Measurements from ENCODE around the gene C1QTNF8. TPM values are rescaled to one million over a fixed set of nuclear protein-coding genes. Genes with fewer than 3 reads are reported as not detected.

Gene C1QTNF8
- total and polyA plus RNA-seq, 2 of the 13 experiments (the other 11 are each of a cell fraction or from before 2014, with no cell fraction given): 0.09 TPM; not detected in 1

DNA sequence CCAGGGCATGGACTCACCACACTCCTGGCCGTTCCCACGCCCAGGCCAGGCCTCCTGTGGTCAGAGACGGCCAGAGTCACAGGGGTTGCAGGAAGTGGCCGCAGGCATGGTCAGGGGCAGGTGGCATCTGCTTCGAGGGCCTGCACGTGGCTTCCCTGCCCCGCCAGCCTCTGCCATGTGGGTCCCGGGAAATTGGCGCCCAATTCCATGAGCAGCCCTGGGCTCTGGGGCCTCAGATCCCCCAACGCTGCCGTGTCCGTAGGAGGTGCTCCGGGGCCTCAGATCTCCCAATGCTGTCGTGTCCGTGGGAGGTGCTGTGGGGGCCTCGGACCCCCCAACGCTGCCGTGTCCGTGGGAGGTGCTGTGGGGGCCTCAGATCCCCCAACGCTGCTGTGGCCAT is 33.1 kb downstream of the C1QTNF8 start (continued):
- TF ChIP-seq MYNN (CRISPR knock-in tag; IDR thresholded peaks at IDR 0.05; ENCODE audit: low read depth): no peak
- TF ChIP-seq HNRNPK (IDR thresholded peaks at IDR 0.05; ENCODE audit: low read depth, low read length, poor library complexity, severe bottlenecking): no peak
- TF ChIP-seq IRF9 (CRISPR knock-in tag; IDR thresholded peaks at IDR 0.05; ENCODE audit: borderline replicate concordance): no peak
- TF ChIP-seq TBX2 (CRISPR knock-in tag; IDR thresholded peaks at IDR 0.05; ENCODE audit: borderline replicate concordance): no peak
- no peak for TF ChIP-seq ZNF543 (CRISPR knock-in tag; IDR thresholded peaks at IDR 0.05)
- TF ChIP-seq ZNF629 (CRISPR knock-in tag; conservative IDR thresholded peaks at IDR 0.05): no peak
- TF ChIP-seq, protein P1, sequence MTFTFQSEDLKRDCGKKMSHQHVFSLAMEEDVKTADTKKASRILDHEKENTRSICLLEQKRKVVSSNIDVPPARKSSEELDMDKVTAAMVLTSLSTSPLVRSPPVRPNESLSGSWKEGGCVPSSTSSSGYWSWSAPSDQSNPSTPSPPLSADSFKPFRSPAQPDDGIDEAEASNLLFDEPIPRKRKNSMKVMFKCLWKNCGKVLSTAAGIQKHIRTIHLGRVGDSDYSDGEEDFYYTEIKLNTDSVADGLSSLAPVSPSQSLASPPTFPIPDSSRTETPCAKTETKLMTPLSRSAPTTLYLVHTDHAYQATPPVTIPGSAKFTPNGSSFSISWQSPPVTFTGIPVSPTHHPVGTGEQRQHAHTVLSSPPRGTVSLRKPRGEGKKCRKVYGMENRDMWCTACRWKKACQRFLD (CRISPR knock-in tag; IDR thresholded peaks at IDR 0.05; ENCODE audit: borderline replicate concordance): no peak
- TF ChIP-seq, protein P2, sequence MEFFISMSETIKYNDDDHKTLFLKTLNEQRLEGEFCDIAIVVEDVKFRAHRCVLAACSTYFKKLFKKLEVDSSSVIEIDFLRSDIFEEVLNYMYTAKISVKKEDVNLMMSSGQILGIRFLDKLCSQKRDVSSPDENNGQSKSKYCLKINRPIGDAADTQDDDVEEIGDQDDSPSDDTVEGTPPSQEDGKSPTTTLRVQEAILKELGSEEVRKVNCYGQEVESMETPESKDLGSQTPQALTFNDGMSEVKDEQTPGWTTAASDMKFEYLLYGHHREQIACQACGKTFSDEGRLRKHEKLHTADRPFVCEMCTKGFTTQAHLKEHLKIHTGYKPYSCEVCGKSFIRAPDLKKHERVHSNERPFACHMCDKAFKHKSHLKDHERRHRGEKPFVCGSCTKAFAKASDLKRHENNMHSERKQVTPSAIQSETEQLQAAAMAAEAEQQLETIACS (CRISPR knock-in tag; IDR thresholded peaks at IDR 0.05): no peak

- DNase-seq (ENCODE audit: low spot score): no peak
- POLR2A ChIA-PET: no interaction called here
- intact Hi-C loops (cut with micrococcal nuclease; ENCODE audit: unreplicated experiment): no loop called here
- H4K20me1 ChIP-seq (ENCODE audit: insufficient read depth, low read length): no peaks in the 10 kb centered on the region; the same call in 1 of the 2 replicates
- BruUV-seq (replicated peaks): no TSS peak
- H3K79me2 ChIP-seq (ENCODE audit: insufficient read depth, low read length): no peaks in the 10 kb centered on the region
- in situ Hi-C loops (cut with HindIII; ENCODE audit: extremely low pct_ligation_motif_present, low pct_unique_long_range_greater_than_20kb): no loop called here
- ATAC-seq: no peak
- no peaks in the 10 kb centered on the region for H3K4me1 ChIP-seq (ENCODE audit: insufficient read depth, low read length)
- no peak overlapping the region for H3K4me3 ChIP-seq (replicated peaks in 1 of 3; ENCODE audit: insufficient read depth in 1 of 3, low read depth in 2 of 3, low read length in 3 of 3)
- no peaks in the 10 kb centered on the region for H3K9me3 ChIP-seq (ENCODE audit: low read length)
- 27% methylated on average over 18 of the region's 43 CpGs for WGBS (ENCODE audit: low lambda C conversion rate)
- CTCF ChIA-PET (ENCODE audit: low intra/inter-chr PET ratio, low total read pairs): no interaction called here
- no peaks in the 10 kb centered on the region for H3K36me3 ChIP-seq (replicated peaks in 1 of 2; ENCODE audit: control insufficient read depth in 1 of 2, insufficient read depth in 2 of 2, low read length in 2 of 2)
- no peak overlapping the region for H3K4me2 ChIP-seq (ENCODE audit: low read depth, low read length)
- peaks cover 24 to 71% of the 10 kb centered on the region in 2 experiments for H3K27me3 ChIP-seq (ENCODE audit: control insufficient read depth in 1 of 2, insufficient read depth in 2 of 2, low read length in 2 of 2)
- no peak overlapping the region for H3K9ac ChIP-seq (ENCODE audit: insufficient read depth, low read depth, low read length)
- TF ChIP-seq STAT6 (CRISPR knock-in tag; IDR thresholded peaks at IDR 0.05; ENCODE audit: borderline replicate concordance) (no peak), CREB1 (IDR thresholded peaks at IDR 0.05) (peak; percentile 94), CREB1 (CRISPR knock-in tag; IDR thresholded peaks at IDR 0.05) (no peak)
- no peak for FAIRE-seq
- no peak overlapping the region for H3K27ac ChIP-seq (ENCODE audit: extremely low read length, insufficient read depth, low read length)
- H2AFZ ChIP-seq (ENCODE audit: low read length): no peak overlapping the region
Measured at GRCh38 chr16:1061769-1062505, 34.1 kb downstream of the C1QTNF8 start.
